ENCODE results near the gene MYLK.
"Not testable (repeated sequence)": the region's sequence is repeated elsewhere in the genome, so short reads cannot be mapped to it uniquely, and the experiment has no call there.

MYLK gene

GRCh38 chr3:123608263-123608937 lies 275.7 kb downstream of the MYLK start:
- DNase-seq, result no peak

- no peak for DNase-seq
Observed at GRCh38 chr3:123606527-123606926, 277.6 kb downstream of the MYLK start.

- DNase-seq, result no peak
Observed at GRCh38 chr3:123605789-123606234, 278.3 kb downstream of the MYLK start.

DNA sequence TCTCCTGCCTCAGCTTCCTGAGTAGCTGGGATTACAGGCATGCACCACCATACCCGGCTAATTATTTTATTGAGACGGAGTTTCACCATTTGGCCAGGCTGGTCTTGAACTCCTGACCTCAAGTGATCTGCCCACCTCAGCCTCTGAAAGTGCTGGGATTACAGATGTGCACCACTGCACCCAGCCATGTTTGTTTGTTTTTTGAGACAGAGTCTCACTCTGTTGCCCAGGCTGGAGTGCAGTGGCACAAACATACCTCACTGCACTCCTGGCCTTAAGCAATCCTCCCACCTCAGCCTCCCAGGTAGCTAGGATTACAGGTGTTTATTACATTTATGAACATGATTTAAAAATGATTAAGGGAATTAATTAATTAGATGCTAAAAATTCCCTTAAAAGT lies 281.0 kb downstream of the MYLK start:
- DNase-seq, result not testable (repeated sequence)

- DNase-seq, result no peak
Observed at GRCh38 chr3:123602325-123602724, 281.8 kb downstream of the MYLK start.

DNA sequence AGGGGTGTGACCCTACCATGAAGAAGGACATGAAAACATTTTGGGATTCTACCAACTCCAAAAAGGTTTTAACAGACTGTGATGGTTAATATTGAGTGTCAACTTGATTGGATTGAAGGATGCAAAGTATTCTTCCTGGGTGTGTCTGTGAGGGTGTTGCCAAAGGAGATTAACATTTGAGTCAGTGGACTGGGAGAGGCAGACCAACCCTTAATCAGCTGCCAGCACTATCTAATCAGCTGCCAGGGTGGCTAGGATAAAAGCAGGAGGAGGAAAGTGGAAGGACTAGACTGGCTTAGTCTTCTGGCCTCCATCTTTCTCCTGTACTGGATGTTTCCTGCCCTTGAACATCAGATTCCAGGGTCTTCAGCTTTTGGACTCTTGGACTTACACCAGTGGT lies 283.3 kb downstream of the MYLK start:
- DNase-seq, result not testable (repeated sequence)

- no peak for DNase-seq
Observed at GRCh38 chr3:123597561-123597960, 286.6 kb downstream of the MYLK start.

GRCh38 chr3:123595396-123596180 lies 288.5 kb downstream of the MYLK start:
- DNase-seq, result no peak

- DNase-seq, result no peak
Observed at GRCh38 chr3:123593381-123593780, 290.8 kb downstream of the MYLK start.

GRCh38 chr3:123590685-123591450 lies 293.3 kb downstream of the MYLK start:
- no peak for DNase-seq

- no peak for DNase-seq
Observed at GRCh38 chr3:123587401-123587800, 296.7 kb downstream of the MYLK start.

DNA sequence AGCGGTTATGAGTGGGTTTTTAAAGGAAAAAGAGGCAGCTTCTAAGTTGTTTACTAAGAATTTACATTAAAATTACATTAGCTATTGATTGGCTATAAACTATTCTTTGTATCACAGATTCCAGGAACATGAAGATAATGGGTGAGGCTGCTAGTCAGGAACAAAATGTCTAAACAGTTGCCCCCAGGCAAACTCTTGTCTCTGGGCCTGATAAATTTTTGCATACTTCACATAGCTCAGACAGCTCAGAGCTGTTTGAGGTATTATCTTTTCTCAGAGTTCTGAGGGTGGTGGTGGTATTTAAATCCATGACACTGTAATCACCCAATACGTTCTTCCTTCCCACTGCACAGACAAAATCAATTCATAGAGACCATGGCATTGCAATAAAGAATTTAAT lies 297.2 kb downstream of the MYLK start:
- DNase-seq, result no peak

GRCh38 chr3:123586131-123586530 lies 298.0 kb downstream of the MYLK start:
- peak; percentile 61 for DNase-seq

GRCh38 chr3:123584988-123585937 lies 298.9 kb downstream of the MYLK start, which contains the start of gene HACD2:
Gene HACD2 (minus strand): TSS chr3:123585053. CDS start chr3:123585027, 26 bp downstream.
- DNase-seq, result peak; percentile 96

- no peak for DNase-seq
Observed at GRCh38 chr3:123584284-123584987, 299.7 kb downstream of the MYLK start.

- no peak for DNase-seq
Observed at GRCh38 chr3:123583561-123583960, 300.6 kb downstream of the MYLK start.

GRCh38 chr3:123582315-123582714 lies 301.8 kb downstream of the MYLK start:
- DNase-seq, result no peak

- DNase-seq, result no peak
Observed at GRCh38 chr3:123576122-123576521, 308.0 kb downstream of the MYLK start.

GRCh38 chr3:123571973-123572365 lies 312.2 kb downstream of the MYLK start:
- no peak for DNase-seq

DNA sequence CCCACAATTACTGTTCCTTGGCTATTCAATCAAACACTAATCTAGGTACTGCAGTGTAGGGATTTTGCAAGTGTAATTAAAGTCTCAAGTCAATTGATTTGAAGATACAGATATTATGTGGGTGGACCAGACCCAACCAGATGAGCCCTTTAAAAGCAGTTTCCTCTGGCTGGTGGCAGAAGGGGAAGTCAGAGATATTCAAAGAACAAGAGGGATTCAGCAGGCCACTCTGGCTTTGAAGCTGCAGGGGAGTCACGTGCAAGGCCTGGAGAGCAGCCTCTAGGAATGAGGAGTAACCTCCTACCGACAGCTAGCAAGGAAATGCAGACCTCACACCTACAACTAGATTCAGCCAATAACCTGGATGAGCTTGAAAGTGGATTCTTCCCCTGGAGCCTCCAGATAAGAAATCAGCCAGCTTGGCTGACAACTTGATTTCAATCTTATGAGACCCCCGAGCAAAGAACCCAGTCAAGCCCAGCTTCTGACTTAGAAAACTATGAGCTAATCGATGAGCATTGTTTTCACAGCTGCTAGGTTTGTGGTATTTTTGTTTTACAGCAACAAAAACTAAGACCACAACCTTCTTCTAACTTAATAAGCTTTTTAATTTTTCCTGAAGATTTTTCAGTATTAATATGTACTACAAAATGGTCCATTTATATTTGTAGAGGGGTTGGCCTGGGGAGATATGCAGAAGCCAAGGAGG lies 312.7 kb downstream of the MYLK start:
- no peak for DNase-seq

GRCh38 chr3:123568875-123569274 lies 315.3 kb downstream of the MYLK start:
- no peak for DNase-seq
